ENCODE data around the gene FAM83G. TPM values are rescaled to one million over a fixed set of nuclear protein-coding genes. Genes with fewer than 3 reads are reported as not detected.

FAM83G gene
- total RNA-seq, 1 donor from 2014 or later, result 12.9 TPM

DNA sequence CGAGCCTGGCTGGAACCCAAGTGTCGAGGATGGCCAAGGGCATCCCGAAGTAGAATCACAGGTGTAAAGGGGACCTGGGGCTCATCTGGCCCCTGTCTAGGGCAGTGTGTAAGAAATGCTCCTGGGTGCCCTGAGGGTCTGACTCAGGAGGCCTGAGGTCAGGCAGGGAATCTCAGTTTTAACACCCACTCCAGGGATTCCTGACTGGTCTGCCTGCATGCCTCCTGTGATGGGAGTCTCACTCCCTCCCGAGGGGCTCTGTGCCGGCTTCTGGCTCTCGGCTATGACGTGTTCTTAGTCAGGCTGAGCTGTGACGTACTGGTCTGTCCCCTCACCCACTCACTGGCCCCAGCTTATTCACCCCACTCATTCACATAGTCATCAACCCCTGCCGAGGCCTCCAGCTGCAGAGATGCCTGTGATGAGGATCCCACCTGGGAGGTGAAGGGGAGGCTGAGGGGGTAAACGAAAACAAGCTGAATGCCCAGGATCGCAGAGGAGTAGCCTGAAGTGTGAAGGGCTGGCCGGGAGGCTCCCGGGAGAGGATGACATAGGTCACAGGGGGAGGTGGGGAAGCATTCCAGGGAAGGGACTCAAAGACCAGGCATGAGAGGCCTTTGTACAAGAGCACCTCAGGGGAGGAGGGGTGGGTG lies 23.8 kb downstream of the FAM83G start:
- Histone ChIP-seq H3K9ac (ENCODE audit: low read length) (peak overlapping the region; percentile 80), H4K20me1 (ENCODE audit: insufficient read depth, low read length) (peaks cover 28% of the 10 kb centered on the region), H3K27me3 (ENCODE audit: insufficient read depth, low read length) (no peaks in the 10 kb centered on the region), H3K9me3 (ENCODE audit: insufficient read depth, low read depth, low read length) (no peaks in the 10 kb centered on the region), H3K4me3 (ENCODE audit: insufficient read depth, low read depth, low read length) (no peak overlapping the region), H3K79me2 (ENCODE audit: insufficient read depth, low read length) (peaks cover 5% of the 10 kb centered on the region), H3K27ac (ENCODE audit: low read depth, low read length) (peak overlapping the region; percentile 81), H3K4me2 (ENCODE audit: low read length) (peak overlapping the region; percentile 61), H2AFZ (ENCODE audit: low read depth, low read length) (no peak overlapping the region), H3K36me3 (ENCODE audit: insufficient read depth, low read length) (peaks cover 7% of the 10 kb centered on the region), H3K4me1 (ENCODE audit: insufficient read depth, low read length) (peaks cover 26% of the 10 kb centered on the region)
- peak; percentile 62 for DNase-seq (ENCODE audit: low read depth)
- no peak for TF ChIP-seq EZH2 (IDR thresholded peaks at IDR 0.05; ENCODE audit: insufficient read depth, low read length)
- TF ChIP-seq, protein P1, sequence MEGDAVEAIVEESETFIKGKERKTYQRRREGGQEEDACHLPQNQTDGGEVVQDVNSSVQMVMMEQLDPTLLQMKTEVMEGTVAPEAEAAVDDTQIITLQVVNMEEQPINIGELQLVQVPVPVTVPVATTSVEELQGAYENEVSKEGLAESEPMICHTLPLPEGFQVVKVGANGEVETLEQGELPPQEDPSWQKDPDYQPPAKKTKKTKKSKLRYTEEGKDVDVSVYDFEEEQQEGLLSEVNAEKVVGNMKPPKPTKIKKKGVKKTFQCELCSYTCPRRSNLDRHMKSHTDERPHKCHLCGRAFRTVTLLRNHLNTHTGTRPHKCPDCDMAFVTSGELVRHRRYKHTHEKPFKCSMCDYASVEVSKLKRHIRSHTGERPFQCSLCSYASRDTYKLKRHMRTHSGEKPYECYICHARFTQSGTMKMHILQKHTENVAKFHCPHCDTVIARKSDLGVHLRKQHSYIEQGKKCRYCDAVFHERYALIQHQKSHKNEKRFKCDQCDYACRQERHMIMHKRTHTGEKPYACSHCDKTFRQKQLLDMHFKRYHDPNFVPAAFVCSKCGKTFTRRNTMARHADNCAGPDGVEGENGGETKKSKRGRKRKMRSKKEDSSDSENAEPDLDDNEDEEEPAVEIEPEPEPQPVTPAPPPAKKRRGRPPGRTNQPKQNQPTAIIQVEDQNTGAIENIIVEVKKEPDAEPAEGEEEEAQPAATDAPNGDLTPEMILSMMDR (IDR thresholded peaks at IDR 0.05; ENCODE audit: insufficient read depth, low read depth, low read length), result no peak
- H3K9me3 Mint-ChIP-seq (ENCODE audit: unreplicated experiment), result no peaks in the 10 kb centered on the region
- no peak for FAIRE-seq
- peak overlapping the region; percentile 54 for H3K4me3 Mint-ChIP-seq (ENCODE audit: unreplicated experiment)
- H3K27ac Mint-ChIP-seq (ENCODE audit: unreplicated experiment), result peak overlapping the region; percentile 84
- no peaks in the 10 kb centered on the region for H3K27me3 Mint-ChIP-seq (ENCODE audit: low read depth, unreplicated experiment)
- peaks cover 20% of the 10 kb centered on the region for H3K4me1 Mint-ChIP-seq (ENCODE audit: low read depth, unreplicated experiment)
- H3K36me3 Mint-ChIP-seq (ENCODE audit: low read depth, unreplicated experiment), result peaks cover 12% of the 10 kb centered on the region

DNA sequence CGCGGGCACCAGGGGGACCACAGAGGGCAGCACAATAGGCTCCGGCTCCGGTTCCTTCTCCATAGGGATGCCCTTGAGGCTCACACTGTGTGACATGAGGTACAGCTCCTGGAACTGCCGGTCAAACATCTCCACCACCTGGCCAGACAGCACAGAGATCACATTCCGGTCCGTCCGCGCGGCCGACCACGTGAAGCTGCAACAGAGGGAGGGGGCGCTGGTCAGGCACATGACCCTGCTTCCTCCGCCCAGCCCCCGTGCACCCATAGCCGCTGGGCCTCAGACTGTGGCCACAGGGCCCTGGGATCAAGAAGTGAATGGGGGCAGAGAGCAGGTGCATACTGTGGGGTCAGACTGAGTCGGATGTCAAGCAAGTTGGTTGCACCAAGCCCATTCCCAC lies 25.9 kb downstream of the FAM83G start:
- H3K4me1 Mint-ChIP-seq (ENCODE audit: low read depth, unreplicated experiment), result peaks cover 20% of the 10 kb centered on the region
- H3K36me3 ChIP-seq (ENCODE audit: insufficient read depth, low read length), result peaks cover 4% of the 10 kb centered on the region
- H3K9me3 Mint-ChIP-seq (ENCODE audit: unreplicated experiment), result no peaks in the 10 kb centered on the region
- no peaks in the 10 kb centered on the region for H3K27me3 ChIP-seq (ENCODE audit: insufficient read depth, low read length)
- no peak overlapping the region for H3K27ac ChIP-seq (ENCODE audit: low read depth, low read length)
- H4K20me1 ChIP-seq (ENCODE audit: insufficient read depth, low read length), result peaks cover 33% of the 10 kb centered on the region
- peaks cover 14% of the 10 kb centered on the region for H3K36me3 Mint-ChIP-seq (ENCODE audit: low read depth, unreplicated experiment)
- H3K9me3 ChIP-seq (ENCODE audit: insufficient read depth, low read depth, low read length), result no peaks in the 10 kb centered on the region
- no peak overlapping the region for H3K4me3 ChIP-seq (ENCODE audit: insufficient read depth, low read depth, low read length)
- no peak overlapping the region for H3K9ac ChIP-seq (ENCODE audit: low read length)
- peaks cover 26% of the 10 kb centered on the region for H3K4me1 ChIP-seq (ENCODE audit: insufficient read depth, low read length)
- peaks cover 11% of the 10 kb centered on the region for H3K79me2 ChIP-seq (ENCODE audit: insufficient read depth, low read length)
- DNase-seq (ENCODE audit: low read depth) (no peak), FAIRE-seq (no peak)
- H3K27ac Mint-ChIP-seq (ENCODE audit: unreplicated experiment), result no peak overlapping the region
- no peak overlapping the region for H2AFZ ChIP-seq (ENCODE audit: low read depth, low read length)
- no peak for TF ChIP-seq EZH2 (IDR thresholded peaks at IDR 0.05; ENCODE audit: insufficient read depth, low read length)
- TF ChIP-seq, protein P1 (IDR thresholded peaks at IDR 0.05; ENCODE audit: insufficient read depth, low read depth, low read length), result no peak
- no peak overlapping the region for H3K4me3 Mint-ChIP-seq (ENCODE audit: unreplicated experiment)
- no peaks in the 10 kb centered on the region for H3K27me3 Mint-ChIP-seq (ENCODE audit: low read depth, unreplicated experiment)
- no peak overlapping the region for H3K4me2 ChIP-seq (ENCODE audit: low read length)

DNA sequence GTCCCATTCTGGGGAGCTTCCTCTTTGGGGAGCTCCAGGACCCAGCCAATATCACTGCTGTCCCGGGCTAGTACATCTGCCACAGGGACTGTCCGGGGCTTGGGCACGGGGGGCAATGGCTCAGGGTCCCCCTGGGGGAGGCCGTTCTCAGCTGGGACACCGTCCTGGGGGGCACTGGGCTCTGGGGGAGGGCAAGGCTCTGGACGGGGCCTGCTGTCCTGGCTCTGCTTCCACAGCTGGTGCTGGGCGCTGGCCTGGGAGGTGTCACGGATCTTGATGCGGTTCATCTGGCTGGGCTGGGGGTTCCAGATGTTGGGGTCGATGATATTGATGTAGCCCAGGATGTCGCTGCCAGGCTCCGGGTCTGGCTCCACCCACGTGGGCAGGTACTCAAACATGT lies 26.5 kb downstream of the FAM83G start:
- Mint-ChIP-seq H3K9me3 (ENCODE audit: unreplicated experiment) (no peaks in the 10 kb centered on the region), H3K36me3 (ENCODE audit: low read depth, unreplicated experiment) (peaks cover 15% of the 10 kb centered on the region), H3K27ac (ENCODE audit: unreplicated experiment) (no peak overlapping the region), H3K4me1 (ENCODE audit: low read depth, unreplicated experiment) (peaks cover 20% of the 10 kb centered on the region), H3K4me3 (ENCODE audit: unreplicated experiment) (no peak overlapping the region), H3K27me3 (ENCODE audit: low read depth, unreplicated experiment) (no peaks in the 10 kb centered on the region)
- H3K27ac ChIP-seq (ENCODE audit: low read depth, low read length), result no peak overlapping the region
- no peaks in the 10 kb centered on the region for H3K9me3 ChIP-seq (ENCODE audit: insufficient read depth, low read depth, low read length)
- FAIRE-seq (no peak), DNase-seq (ENCODE audit: low read depth) (no peak)
- H3K4me2 ChIP-seq (ENCODE audit: low read length), result no peak overlapping the region
- H4K20me1 ChIP-seq (ENCODE audit: insufficient read depth, low read length), result peaks cover 38% of the 10 kb centered on the region
- no peaks in the 10 kb centered on the region for H3K27me3 ChIP-seq (ENCODE audit: insufficient read depth, low read length)
- H3K4me3 ChIP-seq (ENCODE audit: insufficient read depth, low read depth, low read length), result no peak overlapping the region
- TF ChIP-seq EZH2 (IDR thresholded peaks at IDR 0.05; ENCODE audit: insufficient read depth, low read length), result no peak
- TF ChIP-seq, protein P1 (IDR thresholded peaks at IDR 0.05; ENCODE audit: insufficient read depth, low read depth, low read length), result no peak
- peaks cover 4% of the 10 kb centered on the region for H3K36me3 ChIP-seq (ENCODE audit: insufficient read depth, low read length)
- H3K4me1 ChIP-seq (ENCODE audit: insufficient read depth, low read length), result peaks cover 26% of the 10 kb centered on the region
- no peak overlapping the region for H2AFZ ChIP-seq (ENCODE audit: low read depth, low read length)
- H3K79me2 ChIP-seq (ENCODE audit: insufficient read depth, low read length), result peaks cover 11% of the 10 kb centered on the region
- no peak overlapping the region for H3K9ac ChIP-seq (ENCODE audit: low read length)

All from astrocyte (in vitro differentiated cells and primary cell).